PC-3 (cell line): Measurements from ENCODE around the gene DCTD. TPM values are rescaled to one million over a fixed set of nuclear protein-coding genes. Genes with fewer than 3 reads are reported as not detected.

Experiments
- ATAC-seq: fragments of 200-7000 bp; cut with Tn5 transposase; 2 replicates; pipeline ENCODE4 v1.9.1; 2020; ENCODE audit warnings: mild to moderate bottlenecking, moderate library complexity
- BruUV-seq: library from RNA; stranded (reverse); fragments of 400-500 nt; replicated peaks from 2 replicates; lab custom pipeline; 2021; lab: Mats Ljungman, UMichigan
- CTCF ChIA-PET: fragments of 300-600 bp; sonication (Branson Sonifier 250); formaldehyde crosslinking; loops from one replicate; lab custom pipeline; 2022; ENCODE audit warnings: antibody characterized with exemption; lab: Charles Lee
- POLR2A ChIA-PET: fragments of 300-600 bp; sonication (Branson Sonifier 250); formaldehyde crosslinking; loops from one replicate; lab custom pipeline; 2022; ENCODE audit warnings: antibody characterized with exemption; ENCODE audit not compliant: unreplicated experiment; lab: Charles Lee
- DNase-seq: peaks from one replicate; pipeline ENCODE4 v3.0.0-alpha.2; 2015
- H2AFZ ChIP-seq: fragments of 300-600 bp; sonication (generic); 2 replicates; pipeline ENCODE4 v1.6.0; 2016; ENCODE audit warnings: antibody characterized with exemption, low read length
- H3F3A ChIP-seq: fragments of 300-600 bp; sonication (generic); one replicate; pipeline ENCODE4 v1.6.0; 2017; ENCODE audit warnings: antibody characterized with exemption, low read length, control low read depth, mild to moderate bottlenecking; ENCODE audit not compliant: unreplicated experiment
- H3K27ac ChIP-seq: fragments of 300-600 bp; sonication (generic); 2 replicates; pipeline ENCODE4 v1.5.1; 2016; ENCODE audit warnings: mild to moderate bottlenecking, low read length
- H3K27me3 ChIP-seq: fragments of 300-600 bp; sonication (generic); 2 replicates; pipeline ENCODE4 v1.6.1; 2016; ENCODE audit warnings: low read length, mixed read lengths
- H3K36me3 ChIP-seq: fragments of 300-600 bp; sonication (generic); 2 replicates; pipeline ENCODE4 v1.6.1; 2016; ENCODE audit warnings: low read depth, mixed run types, low read length, mixed read lengths
- H3K4me1 ChIP-seq: fragments of 300-600 bp; sonication (generic); 2 replicates; pipeline ENCODE4 v1.5.1; 2016; ENCODE audit warnings: low read length; ENCODE audit not compliant: insufficient read depth
- H3K4me2 ChIP-seq: fragments of 300-600 bp; sonication (generic); 2 replicates; pipeline ENCODE4 v1.6.0; 2016; ENCODE audit warnings: low read length
- H3K4me3 ChIP-seq: fragments of 300-600 bp; sonication (generic); 2 replicates; pipeline ENCODE4 v1.5.1; 2016; ENCODE audit warnings: mild to moderate bottlenecking, low read length, mixed read lengths
- H3K79me2 ChIP-seq: fragments of 300-600 bp; sonication (generic); 2 replicates; pipeline ENCODE4 v1.6.1; 2017; ENCODE audit warnings: low read length, mixed read lengths
- H3K9ac ChIP-seq: fragments of 300-600 bp; sonication (generic); 2 replicates; pipeline ENCODE4 v1.6.0; 2016; ENCODE audit warnings: mild to moderate bottlenecking, low read length
- H3K9me2 ChIP-seq: fragments of 300-600 bp; sonication (generic); replicated peaks from 2 replicates; pipeline ENCODE4 v1.6.1; 2016; ENCODE audit warnings: mixed run types, low read length, mixed read lengths
- H3K9me3 ChIP-seq: fragments of 300-600 bp; sonication (generic); 2 replicates; pipeline ENCODE4 v1.6.1; 2016; ENCODE audit warnings: low read length, mixed read lengths
- H4K20me1 ChIP-seq: fragments of 300-600 bp; sonication (generic); 2 replicates; pipeline ENCODE4 v1.6.1; 2016; ENCODE audit warnings: low read length, mixed read lengths
- EZH2 ChIP-seq: fragments of 300-600 bp; sonication (generic); IDR thresholded peaks from one replicate; pipeline ENCODE4 v1.6.1; 2017; ENCODE audit warnings: antibody characterized with exemption, mild to moderate bottlenecking, low read length; ENCODE audit not compliant: unreplicated experiment
- EZH2phosphoT487 ChIP-seq: fragments of 300-600 bp; sonication (generic); IDR thresholded peaks from 2 replicates; pipeline ENCODE4 v1.6.1; 2018; ENCODE audit warnings: mild to moderate bottlenecking, antibody characterized with exemption, low read length, borderline replicate concordance
- intact Hi-C: fragments of 100-400 bp; cut with micrococcal nuclease; formaldehyde crosslinking; loops from 2 replicates; pipeline ENCODE4 v1.9.0; 2023
- total RNA-seq: library from RNA; depleted of rRNA; stranded (reverse); fragments of >200 nt; gene quantifications from 2 replicates; pipeline ENCODE4 v1.2.3, GENCODE V29; 2014
- TF ChIP-seq, protein P1 (sequence below): fragments of 300-600 bp; sonication (generic); conservative IDR thresholded peaks from 2 replicates; pipeline ENCODE4 v1.5.1; 2017; ENCODE audit warnings: antibody characterized with exemption, low read depth, mild to moderate bottlenecking, low read length

The DCTD gene
- total RNA-seq, 1 experiment from 2014 or later, result 58.1 TPM

DNA sequence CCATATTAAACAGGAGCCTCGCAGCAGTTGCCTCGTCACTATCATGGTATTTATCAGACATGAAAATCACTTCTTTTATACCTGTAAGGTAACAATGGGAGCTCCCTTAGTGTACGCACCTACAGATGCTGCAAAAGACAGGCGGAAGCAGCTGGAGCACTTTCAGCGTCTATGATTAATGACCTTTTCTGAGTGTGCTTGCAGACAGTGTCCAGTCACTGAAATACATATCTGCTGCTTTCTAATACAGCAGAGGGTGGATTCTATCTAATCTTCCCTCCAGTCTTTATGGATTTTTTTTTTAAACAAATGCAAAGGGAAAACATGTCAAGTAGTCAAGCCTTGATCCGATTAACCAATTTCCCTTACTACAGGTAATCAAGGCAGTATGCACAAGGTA is 24.1 kb downstream of the DCTD start:
- Histone ChIP-seq H3K27me3 (no peaks in the 10 kb centered on the region), H2AFZ (no peak overlapping the region), H3F3A (no peaks in the 10 kb centered on the region), H3K27ac (no peak overlapping the region), H3K4me1 (no peaks in the 10 kb centered on the region), H3K9me3 (no peaks in the 10 kb centered on the region), H3K9ac (no peak overlapping the region), H4K20me1 (no peaks in the 10 kb centered on the region), H3K9me2 (no peaks in the 10 kb centered on the region), H3K36me3 (peaks cover 15% of the 10 kb centered on the region; the same call in 1 of the 2 replicates), H3K4me3 (no peak overlapping the region), H3K79me2 (no peaks in the 10 kb centered on the region), H3K4me2 (no peak overlapping the region)
- no peak for TF ChIP-seq EZH2
- TF ChIP-seq, protein P1, sequence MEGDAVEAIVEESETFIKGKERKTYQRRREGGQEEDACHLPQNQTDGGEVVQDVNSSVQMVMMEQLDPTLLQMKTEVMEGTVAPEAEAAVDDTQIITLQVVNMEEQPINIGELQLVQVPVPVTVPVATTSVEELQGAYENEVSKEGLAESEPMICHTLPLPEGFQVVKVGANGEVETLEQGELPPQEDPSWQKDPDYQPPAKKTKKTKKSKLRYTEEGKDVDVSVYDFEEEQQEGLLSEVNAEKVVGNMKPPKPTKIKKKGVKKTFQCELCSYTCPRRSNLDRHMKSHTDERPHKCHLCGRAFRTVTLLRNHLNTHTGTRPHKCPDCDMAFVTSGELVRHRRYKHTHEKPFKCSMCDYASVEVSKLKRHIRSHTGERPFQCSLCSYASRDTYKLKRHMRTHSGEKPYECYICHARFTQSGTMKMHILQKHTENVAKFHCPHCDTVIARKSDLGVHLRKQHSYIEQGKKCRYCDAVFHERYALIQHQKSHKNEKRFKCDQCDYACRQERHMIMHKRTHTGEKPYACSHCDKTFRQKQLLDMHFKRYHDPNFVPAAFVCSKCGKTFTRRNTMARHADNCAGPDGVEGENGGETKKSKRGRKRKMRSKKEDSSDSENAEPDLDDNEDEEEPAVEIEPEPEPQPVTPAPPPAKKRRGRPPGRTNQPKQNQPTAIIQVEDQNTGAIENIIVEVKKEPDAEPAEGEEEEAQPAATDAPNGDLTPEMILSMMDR, result no peak
- no peak for TF ChIP-seq EZH2phosphoT487
- DNase-seq (no peak), ATAC-seq (no peak)
- intact Hi-C loops, result no loop called here
- ChIA-PET CTCF (no interaction called here), POLR2A (no interaction called here)
- no TSS peak for BruUV-seq

DNA sequence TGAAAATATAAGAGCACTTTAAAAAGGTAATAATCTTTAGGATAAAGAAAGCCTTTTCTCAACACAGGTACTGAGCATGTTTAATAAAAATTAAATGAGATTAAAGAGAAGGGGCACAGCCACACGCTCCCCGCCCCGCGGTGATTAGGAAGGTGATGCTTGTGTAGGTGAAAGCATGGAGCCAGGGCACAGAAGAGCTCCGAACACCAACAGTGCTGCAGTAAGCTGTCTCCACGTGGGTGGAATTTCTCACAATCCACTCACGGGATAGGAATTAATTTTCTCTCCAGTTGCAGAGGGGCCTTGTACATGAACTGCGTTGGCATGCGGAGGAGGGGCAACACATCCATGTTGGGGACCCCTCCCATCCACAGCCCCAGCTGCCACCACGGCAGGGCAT is 27.0 kb downstream of the DCTD start:
- H3K36me3 ChIP-seq, result peaks cover 15% of the 10 kb centered on the region; the same call in 1 of the 2 replicates
- H4K20me1 ChIP-seq, result no peaks in the 10 kb centered on the region
- BruUV-seq, result TSS peak; percentile 33
- no peaks in the 10 kb centered on the region for H3K9me2 ChIP-seq
- ATAC-seq, result no peak
- intact Hi-C loops, result no loop called here
- CTCF ChIA-PET, result no interaction called here
- no peaks in the 10 kb centered on the region for H3F3A ChIP-seq
- no peaks in the 10 kb centered on the region for H3K79me2 ChIP-seq
- H2AFZ ChIP-seq, result no peak overlapping the region
- no peak for DNase-seq
- H3K9me3 ChIP-seq, result no peaks in the 10 kb centered on the region
- H3K4me1 ChIP-seq, result no peaks in the 10 kb centered on the region
- POLR2A ChIA-PET, result no interaction called here
- no peak overlapping the region for H3K4me3 ChIP-seq
- no peak overlapping the region for H3K9ac ChIP-seq
- no peaks in the 10 kb centered on the region for H3K27me3 ChIP-seq
- TF ChIP-seq EZH2, result no peak
- TF ChIP-seq, protein P1, result no peak
- H3K27ac ChIP-seq, result no peak overlapping the region
- H3K4me2 ChIP-seq, result no peak overlapping the region

DNA sequence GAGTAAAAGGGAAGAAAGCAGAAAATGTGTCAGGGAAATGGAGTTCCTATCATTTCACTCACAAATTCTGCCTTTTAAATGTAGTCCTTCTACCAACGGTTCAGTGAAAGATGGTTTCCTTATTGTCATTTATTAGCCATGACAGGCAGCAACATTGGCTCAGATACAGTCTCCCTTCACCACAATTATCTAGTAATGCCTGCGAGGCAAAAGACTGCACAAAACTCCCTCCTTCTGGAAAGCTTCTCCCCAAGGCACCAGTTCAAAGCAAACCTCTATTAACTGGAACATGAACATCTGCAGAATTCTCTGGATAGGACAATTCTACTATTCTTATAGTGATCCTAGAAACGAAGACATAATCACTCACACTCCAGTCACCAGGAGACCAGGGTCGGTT is 28.3 kb downstream of the DCTD start:
- no TSS peak for BruUV-seq
- no peak overlapping the region for H3K27ac ChIP-seq
- H3K9ac ChIP-seq, result no peak overlapping the region
- H3K9me3 ChIP-seq, result no peaks in the 10 kb centered on the region
- no peaks in the 10 kb centered on the region for H3K79me2 ChIP-seq
- CTCF ChIA-PET, result no interaction called here
- intact Hi-C loops, result no loop called here
- no peaks in the 10 kb centered on the region for H3K9me2 ChIP-seq
- no peak overlapping the region for H2AFZ ChIP-seq
- TF ChIP-seq EZH2, result no peak
- TF ChIP-seq, protein P1, result no peak
- no peak for TF ChIP-seq EZH2phosphoT487
- POLR2A ChIA-PET, result no interaction called here
- H3K4me2 ChIP-seq, result no peak overlapping the region
- ATAC-seq (no peak), DNase-seq (no peak)
- H3K36me3 ChIP-seq, result peaks cover 13% of the 10 kb centered on the region; the same call in 1 of the 2 replicates
- no peaks in the 10 kb centered on the region for H4K20me1 ChIP-seq
- no peaks in the 10 kb centered on the region for H3K4me1 ChIP-seq
- H3K4me3 ChIP-seq, result no peak overlapping the region
- H3F3A ChIP-seq, result no peaks in the 10 kb centered on the region
- no peaks in the 10 kb centered on the region for H3K27me3 ChIP-seq
